Testis (tissue), 2 donors: ENCODE measurements around the gene HOXA10.

Experiments used
- POLR2A ChIP-seq: fragments of 450-650 bp; IDR thresholded peaks from one replicate; pipeline ENCODE4 v1.6.1; 2017; ENCODE audit warnings: antibody characterized with exemption, mild to moderate bottlenecking, moderate library complexity
- TF ChIP-seq, protein P1 (sequence below), 3 experiments: fragments of 450-650 bp in 2 of 3; fragments of 200-600 bp in 1 of 3; sonication (generic) in 1 of 3; IDR thresholded peaks; one replicate each; pipeline ENCODE4 v1.5.1; 2016 to 2019; ENCODE audit warnings: antibody characterized with exemption in 3 of 3, mild to moderate bottlenecking in 2 of 3, moderate library complexity in 1 of 3

DNA sequence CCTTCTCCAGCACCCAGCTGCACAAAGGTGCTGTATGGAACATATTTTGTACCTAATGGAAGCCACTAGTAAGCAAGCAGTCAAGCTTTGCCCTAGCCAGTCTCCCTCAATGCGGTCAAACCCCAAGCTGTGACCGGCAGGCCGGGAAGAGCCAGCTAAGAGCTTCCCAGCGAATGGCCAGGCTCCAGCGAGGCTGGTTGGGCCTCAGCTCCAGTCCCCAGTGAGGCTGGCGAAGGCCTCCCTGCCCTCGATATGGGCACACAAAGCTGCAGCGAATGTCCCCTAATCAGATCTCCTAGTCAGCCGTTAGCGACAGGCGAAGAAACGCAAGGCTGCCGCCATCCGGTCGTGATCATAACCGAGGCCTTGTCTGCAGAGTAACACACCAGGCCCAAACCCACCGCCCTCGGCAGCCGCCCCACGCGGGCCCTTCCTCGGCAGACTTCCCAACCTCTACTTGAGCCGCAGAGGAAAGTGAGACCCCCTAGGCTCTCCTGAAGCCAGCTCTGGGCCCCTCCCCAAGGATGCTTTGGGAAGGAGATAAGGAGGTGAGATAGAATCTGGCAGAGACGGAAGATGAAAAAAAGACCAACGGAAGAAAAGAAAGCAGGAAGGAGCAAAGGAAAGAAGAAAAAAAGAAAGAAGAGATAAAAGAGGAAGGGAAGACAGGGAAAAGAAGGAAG, 5.7 kb downstream of the HOXA10 start:
- TF ChIP-seq POLR2A = no peak
- TF ChIP-seq, protein P1, sequence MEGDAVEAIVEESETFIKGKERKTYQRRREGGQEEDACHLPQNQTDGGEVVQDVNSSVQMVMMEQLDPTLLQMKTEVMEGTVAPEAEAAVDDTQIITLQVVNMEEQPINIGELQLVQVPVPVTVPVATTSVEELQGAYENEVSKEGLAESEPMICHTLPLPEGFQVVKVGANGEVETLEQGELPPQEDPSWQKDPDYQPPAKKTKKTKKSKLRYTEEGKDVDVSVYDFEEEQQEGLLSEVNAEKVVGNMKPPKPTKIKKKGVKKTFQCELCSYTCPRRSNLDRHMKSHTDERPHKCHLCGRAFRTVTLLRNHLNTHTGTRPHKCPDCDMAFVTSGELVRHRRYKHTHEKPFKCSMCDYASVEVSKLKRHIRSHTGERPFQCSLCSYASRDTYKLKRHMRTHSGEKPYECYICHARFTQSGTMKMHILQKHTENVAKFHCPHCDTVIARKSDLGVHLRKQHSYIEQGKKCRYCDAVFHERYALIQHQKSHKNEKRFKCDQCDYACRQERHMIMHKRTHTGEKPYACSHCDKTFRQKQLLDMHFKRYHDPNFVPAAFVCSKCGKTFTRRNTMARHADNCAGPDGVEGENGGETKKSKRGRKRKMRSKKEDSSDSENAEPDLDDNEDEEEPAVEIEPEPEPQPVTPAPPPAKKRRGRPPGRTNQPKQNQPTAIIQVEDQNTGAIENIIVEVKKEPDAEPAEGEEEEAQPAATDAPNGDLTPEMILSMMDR (IDR thresholded peaks at IDR 0.05) = no peak
